AG10803 (cell line): ENCODE measurements around the gene PEF1.

Experiments used
- DNase-seq: peaks from one replicate; pipeline ENCODE4 v3.0.0; 2010; ENCODE audit warnings: low read depth
- H3K4me3 ChIP-seq: 2 replicates; pipeline ENCODE4 v1.5.1; 2011; ENCODE audit warnings: mild to moderate bottlenecking, low read length, control low read depth
- CTCF ChIP-seq: conservative IDR thresholded peaks from 2 replicates; pipeline ENCODE4 v1.5.1; 2011; ENCODE audit warnings: mild to moderate bottlenecking, low read length, control low read depth, inconsistent platforms

PEF1 gene

GRCh38 chr1:31678681-31679080, 34.0 kb upstream of the PEF1 start:
- no peak for TF ChIP-seq CTCF
- no peak for DNase-seq
- H3K4me3 ChIP-seq, result no peak overlapping the region

- no peak overlapping the region for H3K4me3 ChIP-seq
- no peak for DNase-seq
- TF ChIP-seq CTCF, result no peak
Measured at GRCh38 chr1:31677949-31678348, 33.3 kb upstream of the PEF1 start.

GRCh38 chr1:31677401-31677800, 32.7 kb upstream of the PEF1 start:
- no peak overlapping the region for H3K4me3 ChIP-seq
- no peak for TF ChIP-seq CTCF
- DNase-seq, result no peak

- DNase-seq, result no peak
- TF ChIP-seq CTCF, result no peak
- no peak overlapping the region for H3K4me3 ChIP-seq
Measured at GRCh38 chr1:31675756-31676155, 31.1 kb upstream of the PEF1 start.

GRCh38 chr1:31675161-31675560, 30.5 kb upstream of the PEF1 start:
- H3K4me3 ChIP-seq, result no peak overlapping the region
- DNase-seq, result no peak
- TF ChIP-seq CTCF, result no peak

- no peak for DNase-seq
- no peak overlapping the region for H3K4me3 ChIP-seq
- no peak for TF ChIP-seq CTCF
Measured at GRCh38 chr1:31674626-31675025, 29.9 kb upstream of the PEF1 start.

- no peak overlapping the region for H3K4me3 ChIP-seq
- no peak for DNase-seq
- TF ChIP-seq CTCF, result no peak
Measured at GRCh38 chr1:31673433-31673832, 28.8 kb upstream of the PEF1 start.
